Measurements from ENCODE around the gene TK1. TPM values are rescaled to one million over a fixed set of nuclear protein-coding genes. Genes with fewer than 3 reads are reported as not detected.
A peak's percentile ranks its signal among the peaks of the same experiment; 100 is the strongest.
"Not testable (repeated sequence)": the region's sequence is repeated elsewhere in the genome, so short reads cannot be mapped to it uniquely, and the experiment has no call there.

TK1 gene
- total RNA-seq, 1 donor from 2014 or later = 69.0 TPM

DNA sequence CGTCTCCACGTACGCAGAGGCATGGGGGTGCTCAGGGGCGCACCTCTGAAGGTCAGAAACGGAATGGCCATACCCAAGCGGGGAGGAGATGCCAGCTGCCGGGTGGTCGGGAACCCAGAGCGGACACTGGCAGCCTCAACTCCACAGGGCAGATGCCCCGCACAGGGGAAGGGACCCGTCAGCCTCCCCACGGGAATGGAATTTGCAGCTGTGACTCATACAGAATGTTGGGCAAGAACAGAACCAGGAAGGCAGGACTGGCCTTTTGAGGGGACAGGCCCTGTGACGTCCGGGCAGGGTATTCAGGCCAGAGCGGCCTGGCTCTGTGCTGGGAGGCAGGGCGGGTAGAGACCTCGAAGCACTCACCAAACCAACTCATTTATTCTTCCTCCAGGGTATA, 7.5 kb downstream of the TK1 start:
- DNase-seq = no peak
- Mint-ChIP-seq H3K27ac (no peak overlapping the region), H3K27me3 (no peaks in the 10 kb centered on the region), H3K9me3 (no peaks in the 10 kb centered on the region), H3K4me1 (peaks cover 22% of the 10 kb centered on the region), H3K4me3 (no peak overlapping the region), H3K36me3 (ENCODE audit: low read depth) (peaks cover 30% of the 10 kb centered on the region)
- intact Hi-C loops (cut with micrococcal nuclease) = no loop called here

DNA sequence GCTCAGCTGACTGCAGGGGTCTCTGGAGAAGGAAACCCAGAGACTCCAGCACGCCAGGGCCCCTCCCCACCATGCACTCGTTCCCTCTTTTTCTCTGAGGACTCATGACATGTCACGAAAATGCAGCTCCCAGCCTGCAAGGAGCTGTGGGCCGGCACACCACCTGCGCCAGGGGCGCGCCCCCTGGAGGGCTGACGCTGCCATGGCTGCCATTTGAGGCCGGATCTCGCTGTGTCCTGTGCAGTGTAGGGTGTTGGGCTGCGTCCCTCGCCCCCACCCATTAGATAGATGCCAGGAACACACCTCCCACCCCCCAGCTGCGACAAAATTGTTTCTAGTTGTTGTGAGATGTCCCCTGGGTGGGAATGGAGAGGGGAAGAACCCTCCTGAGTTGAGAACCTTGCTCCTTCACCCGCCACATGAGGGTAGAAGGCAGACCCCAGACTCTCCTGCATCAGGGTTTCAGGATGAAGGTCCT, 10.3 kb downstream of the TK1 start:
- peaks cover 48% of the 10 kb centered on the region for H3K36me3 Mint-ChIP-seq (ENCODE audit: low read depth)
- H3K4me1 Mint-ChIP-seq = peaks cover 38% of the 10 kb centered on the region
- H3K4me3 Mint-ChIP-seq = no peak overlapping the region
- H3K27ac Mint-ChIP-seq = no peak overlapping the region
- no peaks in the 10 kb centered on the region for H3K9me3 Mint-ChIP-seq
- intact Hi-C loops (cut with micrococcal nuclease) = loop anchor here (1.0 kb wide), 2 partner anchors 64 to 91 kb away; no protein-coding TSS in a partner anchor
- no peaks in the 10 kb centered on the region for H3K27me3 Mint-ChIP-seq
- peak; percentile 95 for DNase-seq

- Mint-ChIP-seq H3K36me3 (ENCODE audit: low read depth) (peaks cover 49% of the 10 kb centered on the region), H3K4me1 (peaks cover 46% of the 10 kb centered on the region), H3K9me3 (no peaks in the 10 kb centered on the region), H3K27me3 (no peaks in the 10 kb centered on the region), H3K4me3 (no peak overlapping the region), H3K27ac (no peak overlapping the region)
- DNase-seq = no peak
- intact Hi-C loops (cut with micrococcal nuclease) = no loop called here
Measured at GRCh38 chr17:78175643-78175981, 11.2 kb downstream of the TK1 start.

DNA sequence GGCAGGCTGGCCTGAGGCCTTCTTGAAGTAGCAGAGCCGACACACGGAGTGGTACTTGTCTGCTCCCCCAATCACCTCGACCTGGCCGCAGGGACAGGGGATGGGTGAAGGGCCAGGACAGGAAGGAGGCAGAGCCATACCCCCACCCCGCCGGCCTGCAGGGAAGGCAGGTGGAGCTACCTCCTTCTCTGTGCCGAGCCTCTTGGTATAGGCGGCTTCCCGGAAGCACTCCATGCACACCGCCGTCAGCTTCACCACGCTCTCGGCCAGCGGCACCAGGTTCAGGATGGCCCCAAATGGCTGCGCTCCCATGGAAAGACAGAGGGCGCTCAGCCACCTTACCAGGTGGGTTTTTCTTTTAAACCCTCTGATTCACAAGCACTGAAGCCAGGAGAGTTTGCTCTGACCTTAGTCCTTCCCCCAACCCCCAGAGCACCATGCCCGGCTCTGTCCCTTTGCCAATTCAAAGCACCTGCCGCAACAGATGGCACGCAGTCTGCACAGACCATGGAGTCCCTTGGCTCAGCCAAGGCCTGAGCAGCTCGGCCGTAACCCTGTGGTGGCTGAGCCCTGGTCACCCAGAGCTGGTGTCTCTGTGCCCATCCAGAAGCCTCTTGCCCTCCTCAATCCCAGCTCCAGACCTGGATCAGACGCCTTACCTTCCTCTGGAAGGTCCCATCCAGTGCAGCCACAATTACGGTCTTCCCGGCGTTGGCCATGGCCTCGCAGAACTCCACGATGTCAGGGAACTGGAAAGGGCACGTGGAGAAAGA, 11.8 kb downstream of the TK1 start:
- no peaks in the 10 kb centered on the region for H3K9me3 Mint-ChIP-seq
- H3K4me1 Mint-ChIP-seq = peaks cover 42% of the 10 kb centered on the region
- DNase-seq = no peak
- intact Hi-C loops (cut with micrococcal nuclease) = no loop called here
- H3K4me3 Mint-ChIP-seq = no peak overlapping the region
- peak overlapping the region; percentile 56 for H3K27ac Mint-ChIP-seq
- no peaks in the 10 kb centered on the region for H3K27me3 Mint-ChIP-seq
- peaks cover 46% of the 10 kb centered on the region for H3K36me3 Mint-ChIP-seq (ENCODE audit: low read depth)

GRCh38 chr17:78174346-78174869, 12.4 kb downstream of the TK1 start:
- no peak overlapping the region for H3K4me3 Mint-ChIP-seq
- H3K36me3 Mint-ChIP-seq (ENCODE audit: low read depth) = peaks cover 42% of the 10 kb centered on the region
- intact Hi-C loops (cut with micrococcal nuclease) = no loop called here
- H3K27me3 Mint-ChIP-seq = no peaks in the 10 kb centered on the region
- H3K4me1 Mint-ChIP-seq = peaks cover 46% of the 10 kb centered on the region
- H3K9me3 Mint-ChIP-seq = no peaks in the 10 kb centered on the region
- no peak for DNase-seq
- H3K27ac Mint-ChIP-seq = no peak overlapping the region

DNA sequence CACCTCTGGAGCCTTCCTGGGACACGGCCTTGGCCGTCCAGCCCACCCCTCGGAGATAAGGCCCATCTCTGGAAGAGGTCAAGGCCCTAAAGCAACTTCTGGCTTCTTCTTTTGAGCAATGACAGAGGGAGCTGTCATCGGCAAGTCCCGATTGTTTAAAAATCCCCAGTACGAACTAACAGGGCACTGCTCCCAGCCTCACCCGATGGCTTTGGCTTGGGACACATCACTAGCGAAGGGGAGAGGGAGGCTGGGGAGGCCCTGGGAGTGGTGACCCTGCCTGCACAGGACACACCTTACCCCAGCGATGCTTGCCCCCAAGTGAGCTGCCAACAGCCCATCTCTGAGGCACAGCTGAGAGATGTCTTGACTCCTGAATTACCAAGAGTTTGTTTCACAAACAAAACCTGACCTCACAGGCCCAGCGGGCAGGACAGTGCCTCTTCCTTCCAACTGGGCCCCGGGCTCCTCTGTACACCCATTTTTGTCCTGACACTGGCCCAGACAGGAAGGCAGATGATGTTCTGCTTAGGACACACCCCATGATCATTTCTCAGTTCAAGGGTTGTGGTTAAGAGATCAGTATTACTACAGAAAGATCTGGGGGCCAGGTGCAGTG, 13.6 kb downstream of the TK1 start:
- H3K4me3 Mint-ChIP-seq = peak overlapping the region; percentile 43
- H3K27me3 Mint-ChIP-seq = no peaks in the 10 kb centered on the region
- peaks cover 46% of the 10 kb centered on the region for H3K4me1 Mint-ChIP-seq
- peak overlapping the region; percentile 77 for H3K27ac Mint-ChIP-seq
- peaks cover 35% of the 10 kb centered on the region for H3K36me3 Mint-ChIP-seq (ENCODE audit: low read depth)
- intact Hi-C loops (cut with micrococcal nuclease) = no loop called here
- H3K9me3 Mint-ChIP-seq = no peaks in the 10 kb centered on the region
- DNase-seq = peak; percentile 82

DNA sequence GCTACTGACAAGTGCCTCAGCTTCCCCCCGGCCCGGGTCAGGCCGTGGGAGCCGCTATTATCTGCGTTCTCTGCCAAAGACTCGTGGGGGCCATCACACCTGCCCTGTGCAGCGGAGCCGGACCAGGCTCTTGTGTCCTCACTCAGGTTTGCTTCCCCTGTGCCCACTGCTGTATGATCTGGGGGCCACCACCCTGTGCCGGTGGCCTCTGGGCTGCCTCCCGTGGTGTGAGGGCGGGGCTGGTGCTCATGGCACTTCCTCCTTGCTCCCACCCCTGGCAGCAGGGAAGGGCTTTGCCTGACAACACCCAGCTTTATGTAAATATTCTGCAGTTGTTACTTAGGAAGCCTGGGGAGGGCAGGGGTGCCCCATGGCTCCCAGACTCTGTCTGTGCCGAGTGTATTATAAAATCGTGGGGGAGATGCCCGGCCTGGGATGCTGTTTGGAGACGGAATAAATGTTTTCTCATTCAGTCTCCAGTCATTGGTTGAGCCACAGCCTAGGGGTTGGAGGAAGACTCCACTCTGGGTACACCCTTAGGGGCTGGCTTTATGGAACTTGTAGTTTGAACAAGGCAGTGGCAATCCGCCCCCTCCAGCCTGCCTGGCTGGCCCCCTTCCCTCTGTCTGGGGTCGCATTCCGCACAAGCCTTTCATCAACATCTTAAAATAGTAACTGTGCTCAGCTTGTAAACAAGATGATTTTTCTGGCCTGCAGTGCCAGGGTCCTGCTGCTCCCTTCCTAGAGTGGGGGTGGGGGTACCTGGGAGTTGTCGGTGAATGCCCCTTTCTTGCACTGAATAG, 14.4 kb downstream of the TK1 start:
- intact Hi-C loops (cut with micrococcal nuclease) = no loop called here
- H3K4me3 Mint-ChIP-seq = peak overlapping the region; percentile 43
- peak overlapping the region; percentile 77 for H3K27ac Mint-ChIP-seq
- H3K36me3 Mint-ChIP-seq (ENCODE audit: low read depth) = peaks cover 35% of the 10 kb centered on the region
- peaks cover 46% of the 10 kb centered on the region for H3K4me1 Mint-ChIP-seq
- H3K9me3 Mint-ChIP-seq = no peaks in the 10 kb centered on the region
- peak; percentile 67 for DNase-seq
- H3K27me3 Mint-ChIP-seq = no peaks in the 10 kb centered on the region

- H3K27me3 Mint-ChIP-seq; intact Hi-C loops (cut with micrococcal nuclease); DNase-seq; H3K9me3 Mint-ChIP-seq: not testable (repeated sequence)
- Mint-ChIP-seq H3K4me3 (peak overlapping the region; percentile 18), H3K36me3 (ENCODE audit: low read depth) (peaks cover 35% of the 10 kb centered on the region), H3K27ac (peak overlapping the region; percentile 42), H3K4me1 (peaks cover 43% of the 10 kb centered on the region)
Measured at GRCh38 chr17:78171591-78172248, 15.1 kb downstream of the TK1 start.

DNA sequence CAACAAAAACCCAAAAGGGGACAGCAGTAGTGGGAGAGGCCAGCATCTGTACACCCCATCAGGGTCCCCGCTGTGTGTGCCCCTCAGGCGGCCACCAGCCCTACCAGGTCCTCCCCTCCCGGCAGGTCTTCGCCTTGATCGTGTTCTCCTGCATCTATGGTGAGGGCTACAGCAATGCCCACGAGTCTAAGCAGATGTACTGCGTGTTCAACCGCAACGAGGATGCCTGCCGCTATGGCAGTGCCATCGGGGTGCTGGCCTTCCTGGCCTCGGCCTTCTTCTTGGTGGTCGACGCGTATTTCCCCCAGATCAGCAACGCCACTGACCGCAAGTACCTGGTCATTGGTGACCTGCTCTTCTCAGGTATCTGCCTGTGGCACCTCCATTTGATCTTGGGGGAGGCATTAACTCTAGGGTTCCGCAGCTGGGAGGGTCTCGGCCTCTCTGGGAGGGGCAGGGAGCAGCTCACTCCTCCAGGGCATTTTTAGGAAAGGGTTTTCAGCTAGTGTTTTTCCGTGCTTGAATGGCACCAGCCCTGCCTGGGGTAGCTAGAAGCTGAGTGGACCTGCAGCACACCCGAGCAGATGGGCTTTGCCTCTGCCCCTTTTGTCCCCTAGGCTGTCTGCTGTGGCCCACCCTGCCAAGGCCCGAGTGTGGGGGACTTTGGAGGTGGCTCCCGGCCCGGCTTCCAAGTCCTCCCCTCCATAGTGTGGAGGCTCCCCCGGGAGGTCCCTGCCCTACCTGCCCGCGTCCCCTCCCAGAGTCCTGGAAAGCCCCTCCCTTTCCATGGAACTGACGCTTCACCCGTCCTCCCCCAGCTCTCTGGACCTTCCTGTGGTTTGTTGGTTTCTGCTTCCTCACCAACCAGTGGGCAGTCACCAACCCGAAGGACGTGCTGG, 15.9 kb downstream of the TK1 start:
- peaks cover 35% of the 10 kb centered on the region for H3K36me3 Mint-ChIP-seq (ENCODE audit: low read depth)
- intact Hi-C loops (cut with micrococcal nuclease) = no loop called here
- H3K27me3 Mint-ChIP-seq = no peaks in the 10 kb centered on the region
- DNase-seq = no peak
- no peaks in the 10 kb centered on the region for H3K9me3 Mint-ChIP-seq
- H3K27ac Mint-ChIP-seq = peak overlapping the region; percentile 53
- peaks cover 43% of the 10 kb centered on the region for H3K4me1 Mint-ChIP-seq
- peak overlapping the region; percentile 80 for H3K4me3 Mint-ChIP-seq

DNA sequence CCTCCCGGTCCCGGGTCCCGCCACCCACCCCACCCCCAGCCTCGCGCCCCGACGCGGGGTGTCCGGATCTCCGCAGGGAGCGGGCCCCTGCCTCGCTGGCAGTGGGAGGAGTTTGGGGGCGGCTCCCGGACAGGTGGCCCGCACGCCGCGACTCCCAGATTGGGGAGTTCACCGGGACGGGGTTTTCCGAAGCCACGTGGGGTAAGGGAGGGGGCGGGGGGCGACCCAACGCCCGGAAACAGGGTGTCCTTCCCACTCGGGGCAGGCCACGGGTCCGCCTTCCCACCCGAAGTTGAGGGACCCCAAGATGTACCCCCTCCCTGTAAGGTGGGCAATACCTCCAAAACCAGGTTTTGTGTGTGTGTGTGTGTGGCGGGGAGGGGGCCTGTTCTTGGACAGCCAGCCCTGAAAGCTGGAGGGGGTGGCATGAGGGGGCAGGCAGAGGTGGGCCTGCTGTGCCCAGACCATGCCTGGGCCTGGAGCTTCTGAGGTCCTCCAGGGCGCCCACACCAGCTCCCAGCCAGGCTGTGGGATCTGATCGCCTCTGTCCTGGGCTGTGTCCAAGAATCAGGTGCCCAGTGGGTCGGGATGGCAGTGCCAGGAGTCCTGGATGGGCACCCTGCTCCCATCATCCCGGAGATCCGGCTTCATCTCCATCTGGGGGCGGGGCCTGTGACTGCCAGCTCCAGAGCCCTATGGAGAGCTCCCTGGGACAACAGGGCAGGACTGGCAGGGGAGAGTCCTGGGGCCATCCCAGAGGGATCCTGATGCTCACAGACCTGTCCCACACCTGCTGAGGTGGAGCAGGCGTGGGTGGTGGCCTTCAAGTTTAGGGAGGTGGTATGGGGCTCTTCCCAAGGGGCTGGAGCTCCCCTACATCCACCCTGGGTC, 17.7 kb downstream of the TK1 start:
- Mint-ChIP-seq H3K4me1 (peaks cover 38% of the 10 kb centered on the region), H3K9me3 (no peaks in the 10 kb centered on the region), H3K4me3 (peak overlapping the region; percentile 80), H3K27ac (peak overlapping the region; percentile 78), H3K36me3 (ENCODE audit: low read depth) (peaks cover 30% of the 10 kb centered on the region), H3K27me3 (no peaks in the 10 kb centered on the region)
- intact Hi-C loops (cut with micrococcal nuclease) = loop anchor here (1.0 to 5.0 kb wide), 3 partner anchors 18 to 56 kb away; partner anchors contain the start of genes AFMID, TK1 and TMC8
- peak; percentile 87 for DNase-seq

DNA sequence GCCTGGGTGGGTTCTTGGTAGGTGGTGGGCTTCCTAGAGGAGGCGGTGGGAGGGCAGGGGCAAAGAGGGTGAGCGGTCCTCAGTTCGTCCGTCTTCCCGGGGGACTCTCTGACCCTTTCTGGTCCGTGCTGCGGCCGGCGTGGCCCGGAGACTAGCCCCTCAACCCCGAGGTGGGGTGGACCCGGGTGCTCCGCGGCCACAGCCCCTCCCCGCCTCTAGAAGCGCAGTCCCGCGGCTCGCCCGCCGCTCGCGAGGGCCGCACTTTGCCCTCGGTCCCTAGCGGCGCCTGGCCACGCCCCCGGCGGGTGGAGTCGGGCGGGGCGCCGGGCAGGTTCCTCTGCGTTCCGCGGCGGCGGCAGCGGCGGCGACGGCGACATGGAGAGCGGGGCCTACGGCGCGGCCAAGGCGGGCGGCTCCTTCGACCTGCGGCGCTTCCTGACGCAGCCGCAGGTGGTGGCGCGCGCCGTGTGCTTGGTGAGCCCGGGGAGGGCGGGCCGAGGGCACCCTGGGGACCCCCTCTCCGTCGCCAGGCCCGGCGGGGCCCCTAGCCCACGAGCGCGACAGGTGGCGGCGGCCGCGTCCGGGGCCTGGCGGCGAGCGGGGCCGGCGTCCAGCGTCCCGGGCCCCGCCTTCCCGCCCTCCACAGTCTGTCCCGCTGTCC, 18.5 kb downstream of the TK1 start, which contains the start of gene SYNGR2:
Gene SYNGR2 (plus strand): TSS at position 340 of the 661 bp plus-strand sequence. CDS start 36 bp downstream, at position 376.
- Mint-ChIP-seq H3K36me3 (ENCODE audit: low read depth) (peaks cover 22% of the 10 kb centered on the region), H3K27me3 (no peaks in the 10 kb centered on the region), H3K27ac (peak within 1 kb of the TSS; percentile 78), H3K4me1 (peaks cover 30% of the 10 kb centered on the region), H3K4me3 (peak within 1 kb of the TSS; percentile 81), H3K9me3 (no peaks in the 10 kb centered on the region)
- intact Hi-C loops (cut with micrococcal nuclease) = loop anchor here (2.0 to 5.0 kb wide), 2 partner anchors 36 to 56 kb away; partner anchors contain the start of gene TMC8
- DNase-seq = peak; percentile 98
